ENCODE results near the gene TRPT1.

TRPT1 gene

DNA sequence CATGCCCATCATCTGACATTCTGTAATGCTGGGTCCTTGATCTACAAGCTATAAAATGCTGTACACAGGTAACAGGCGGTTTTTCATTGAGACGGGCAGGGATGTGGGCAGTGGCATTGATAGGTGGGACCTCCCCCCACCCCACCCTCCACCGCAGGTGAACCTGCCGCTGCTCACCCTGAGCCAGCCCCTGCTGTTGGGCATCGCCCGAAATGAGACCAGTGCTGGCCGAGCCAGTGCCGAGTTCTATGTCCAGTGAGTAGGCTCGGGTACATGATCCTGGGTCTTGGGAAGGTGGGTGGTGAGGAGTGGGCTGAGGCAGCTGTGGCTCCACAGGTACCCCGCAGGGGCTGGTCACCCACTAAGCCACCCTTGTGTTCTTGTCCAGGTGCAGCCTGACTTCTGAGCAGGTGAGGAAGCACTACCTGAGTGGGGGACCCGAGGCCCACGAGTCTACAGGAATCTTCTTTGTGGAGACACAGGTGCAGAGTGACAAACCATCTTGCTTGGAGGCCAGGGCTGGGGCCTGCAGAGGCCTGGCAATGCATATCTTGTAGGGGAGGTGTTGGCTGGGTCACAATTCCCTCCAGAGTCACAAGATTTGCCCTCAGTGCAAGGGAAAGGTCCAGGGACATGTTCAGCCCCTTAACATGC lies 3.2 kb upstream of the TRPT1 start:
- no peak for DNase-seq

- DNase-seq: no peak
Measured at GRCh38 chr11:64227405-64227956, 1.5 kb upstream of the TRPT1 start.

GRCh38 chr11:64226507-64227051 lies 593 bp upstream of the TRPT1 start:
- peak; percentile 54 for DNase-seq

DNA sequence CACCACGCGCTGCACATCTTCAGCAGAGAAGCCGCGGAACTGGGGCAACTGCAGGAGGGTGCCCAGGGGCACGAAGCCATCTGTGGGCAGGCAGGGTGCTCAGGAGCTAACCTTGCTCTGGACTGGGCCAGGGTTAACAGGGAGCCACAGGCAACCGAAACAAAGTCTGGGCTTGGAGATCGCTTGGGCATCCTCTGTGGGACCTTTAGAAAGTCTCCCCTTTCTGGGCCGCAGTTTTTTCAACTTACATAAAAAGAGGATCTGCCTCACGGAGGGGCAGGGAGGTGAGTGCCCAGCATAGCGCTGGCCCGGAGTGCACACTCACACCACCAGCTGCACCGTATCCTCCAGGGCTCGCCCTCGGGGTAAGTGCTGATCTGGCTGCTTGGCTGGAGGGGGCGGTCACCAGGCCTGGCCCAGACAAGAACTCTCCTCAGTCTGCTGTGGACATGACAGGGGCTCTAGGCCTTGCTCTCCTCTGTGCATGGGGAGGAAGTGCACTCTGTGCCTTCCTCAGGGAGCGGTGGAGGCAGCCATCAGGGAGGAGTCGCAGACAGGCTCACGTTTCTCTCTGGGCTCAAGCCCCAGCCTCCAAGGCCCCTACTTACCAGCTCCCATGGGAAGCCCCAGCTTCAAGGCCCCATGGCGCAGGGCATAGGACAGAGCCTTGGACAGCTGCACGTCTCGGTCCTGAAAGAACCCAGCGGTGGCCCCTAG lies 937 bp downstream of the TRPT1 start:
- DNase-seq: no peak

- no peak for DNase-seq
Measured at GRCh38 chr11:64224151-64224890, 1.7 kb downstream of the TRPT1 start.

GRCh38 chr11:64223001-64223651 lies 2.9 kb downstream of the TRPT1 start:
- DNase-seq: peak; percentile 22

DNA sequence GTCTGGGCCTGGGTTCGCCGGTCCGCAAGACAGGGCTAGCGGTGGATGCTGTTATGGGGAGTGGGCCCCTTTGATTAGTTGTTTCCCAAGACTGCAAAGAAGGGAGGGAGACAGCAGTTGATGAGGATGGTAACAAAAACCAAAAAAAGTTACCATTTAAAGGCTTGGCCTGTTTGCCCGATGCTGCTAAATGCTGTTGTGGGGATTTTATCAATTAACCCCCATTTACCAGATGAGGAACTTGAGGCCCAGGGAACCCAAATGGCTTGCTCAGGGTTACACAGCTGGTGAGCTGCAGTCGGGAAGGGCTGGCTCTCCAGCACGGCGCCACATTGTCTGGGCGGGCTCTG lies 3.4 kb downstream of the TRPT1 start:
- no peak for DNase-seq

DNA sequence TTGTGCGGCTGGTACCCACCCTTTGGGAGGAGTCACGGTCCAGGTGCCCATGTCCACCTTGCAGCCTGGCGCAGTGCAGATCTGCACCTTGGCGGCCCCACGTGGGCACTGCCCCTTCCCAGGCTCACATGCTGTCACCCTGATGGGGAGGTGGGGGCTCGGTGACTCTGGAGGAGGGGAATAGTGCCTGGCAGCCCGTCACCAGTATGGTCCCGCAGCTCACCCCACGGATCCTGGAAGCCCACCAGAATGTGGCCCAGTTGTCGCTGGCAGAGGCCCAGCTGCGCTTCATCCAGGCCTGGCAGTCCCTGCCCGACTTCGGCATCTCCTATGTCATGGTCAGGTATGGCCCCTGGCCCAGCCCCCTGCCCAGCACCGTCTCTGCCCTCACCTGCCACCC lies 5.2 kb downstream of the TRPT1 start:
- no peak for DNase-seq

GRCh38 chr11:64220271-64220670 lies 5.7 kb downstream of the TRPT1 start:
- DNase-seq: no peak

DNA sequence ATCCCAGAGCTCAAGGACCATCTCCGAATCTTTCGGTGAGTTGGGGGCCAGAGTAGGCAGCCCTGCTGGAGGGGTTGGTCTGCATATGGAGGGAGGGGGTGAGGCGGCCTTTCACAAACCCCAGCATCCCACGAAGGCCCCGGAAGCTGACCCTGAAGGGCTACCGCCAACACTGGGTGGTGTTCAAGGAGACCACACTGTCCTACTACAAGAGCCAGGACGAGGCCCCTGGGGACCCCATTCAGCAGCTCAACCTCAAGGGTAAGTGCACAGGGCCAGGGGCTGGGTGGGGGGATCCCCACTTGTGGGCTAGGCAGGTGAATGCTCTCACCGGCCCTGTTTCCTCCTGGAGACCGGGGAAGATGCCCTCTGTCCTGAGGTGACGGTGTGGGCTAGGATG lies 6.2 kb downstream of the TRPT1 start:
- DNase-seq: no peak

DNA sequence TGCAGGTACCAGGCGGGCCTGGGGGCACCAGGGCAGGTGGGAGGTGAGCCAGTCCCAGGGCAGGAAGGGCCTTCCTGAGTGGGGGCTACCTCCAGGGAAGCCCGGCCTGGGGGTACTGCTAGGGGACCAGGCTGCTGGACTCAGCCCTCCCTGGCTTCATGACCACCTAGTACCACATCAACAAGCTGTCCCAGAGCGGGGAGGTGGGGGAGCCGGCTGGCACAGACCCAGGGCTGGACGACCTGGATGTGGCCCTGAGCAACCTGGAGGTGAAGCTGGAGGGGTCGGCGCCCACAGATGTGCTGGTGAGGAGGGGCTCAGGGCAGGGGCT lies 6.7 kb downstream of the TRPT1 start:
- no peak for DNase-seq

DNA sequence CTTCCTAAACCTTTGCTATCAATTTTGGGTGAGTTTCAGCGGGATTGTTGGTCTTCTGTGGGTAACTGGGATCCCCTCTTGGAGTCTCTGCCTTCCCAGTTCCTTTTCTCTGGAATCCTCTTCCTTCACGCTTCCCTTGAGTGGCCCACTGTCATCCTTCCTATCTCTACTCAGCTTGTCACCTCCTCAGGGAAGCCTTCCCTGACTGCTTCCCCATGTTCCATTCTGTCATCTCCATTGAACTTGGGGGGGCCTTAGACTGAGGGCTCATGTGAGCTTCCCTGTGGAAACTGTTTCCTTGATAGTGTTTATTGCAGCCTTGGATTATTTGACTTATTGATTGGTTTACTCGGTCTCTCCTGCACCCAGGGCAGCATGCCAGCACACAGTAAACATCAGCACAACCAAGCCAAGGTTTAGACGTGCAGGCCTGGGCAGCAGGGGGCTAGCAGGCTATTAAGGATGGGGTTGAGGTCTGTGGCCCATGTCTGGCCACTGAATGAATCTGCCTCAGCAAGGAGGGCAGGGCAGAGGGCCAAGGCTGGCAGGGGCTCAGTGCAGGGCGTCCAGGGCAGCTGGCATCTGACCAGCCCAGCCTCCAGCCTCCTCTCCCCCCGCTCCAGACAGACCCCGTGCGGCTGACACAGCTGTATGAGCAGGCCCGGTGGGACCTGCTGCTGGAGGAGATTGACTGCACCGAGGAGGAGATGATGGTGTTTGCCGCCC lies 7.2 kb downstream of the TRPT1 start:
- DNase-seq: no peak

GRCh38 chr11:64216879-64217278 lies 9.1 kb downstream of the TRPT1 start:
- no peak for DNase-seq

DNA sequence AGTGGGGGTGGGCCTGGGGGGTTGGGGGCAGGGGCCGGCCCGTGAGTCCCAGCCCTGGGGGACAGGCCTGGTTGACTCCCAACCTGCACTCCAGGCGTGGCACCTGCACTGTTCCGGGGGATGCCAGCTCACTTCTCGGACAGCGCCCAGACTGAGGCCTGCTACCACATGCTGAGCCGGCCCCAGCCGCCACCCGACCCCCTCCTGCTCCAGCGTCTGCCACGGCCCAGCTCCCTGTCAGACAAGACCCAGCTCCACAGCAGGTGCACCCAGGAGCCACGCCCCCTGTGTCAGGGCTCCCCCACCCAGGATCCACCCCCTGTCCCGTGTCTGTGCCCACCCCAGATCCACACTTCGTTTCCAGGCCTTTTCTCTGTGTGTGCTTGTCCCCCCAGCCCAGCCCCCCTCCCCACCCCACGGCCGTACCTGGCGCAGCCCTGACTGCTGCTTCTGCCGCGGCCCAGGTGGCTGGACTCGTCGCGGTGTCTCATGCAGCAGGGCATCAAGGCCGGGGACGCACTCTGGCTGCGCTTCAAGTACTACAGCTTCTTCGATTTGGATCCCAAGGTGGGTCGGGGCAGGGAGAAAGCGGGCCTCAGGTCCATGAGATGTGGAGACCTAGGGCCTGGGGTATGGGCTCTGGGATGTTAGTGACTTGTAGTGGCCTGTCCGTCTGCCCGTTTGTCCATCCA lies 14.7 kb downstream of the TRPT1 start:
- no peak for DNase-seq

- no peak for DNase-seq
Measured at GRCh38 chr11:64210301-64211020, 15.5 kb downstream of the TRPT1 start.

DNA sequence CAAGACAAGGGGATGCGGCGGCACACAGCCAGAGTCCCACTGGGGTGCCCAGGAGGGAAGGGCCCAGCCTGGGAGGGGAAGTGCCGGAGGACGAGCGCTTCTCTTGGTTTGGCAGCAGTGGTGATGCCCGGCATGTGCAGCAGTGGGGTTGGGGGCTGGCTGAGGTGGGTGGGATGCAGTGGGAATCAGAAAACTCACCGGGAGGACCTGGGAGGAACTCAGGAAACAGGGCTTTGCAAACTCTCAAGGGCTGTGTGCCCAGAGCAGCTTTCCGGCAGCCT lies 16.5 kb downstream of the TRPT1 start:
- no peak for DNase-seq

GRCh38 chr11:64208796-64209562 lies 17.0 kb downstream of the TRPT1 start:
- no peak for DNase-seq

- DNase-seq: no peak
Measured at GRCh38 chr11:64208086-64208795, 17.7 kb downstream of the TRPT1 start.

GRCh38 chr11:64207256-64208085 lies 18.5 kb downstream of the TRPT1 start:
- DNase-seq: no peak
